ENCODE results near the gene MRPL40. TPM values are rescaled to one million over a fixed set of nuclear protein-coding genes. Genes with fewer than 3 reads are reported as not detected.

MRPL40 gene
- total and polyA plus RNA-seq, 2 donors (not counting 3 experiments of a cell fraction or from before 2014, with no cell fraction given): 17.5 to 27.4 TPM

- FAIRE-seq (no peak), DNase-seq (ENCODE audit: low read depth, low spot score) (no peak)
- Histone ChIP-seq H3K27me3 (ENCODE audit: control insufficient read depth in 2 of 2, insufficient read depth in 2 of 2, low read length in 2 of 2) (no peaks in the 10 kb centered on the region), H3K79me2 (ENCODE audit: control insufficient read depth, insufficient read depth, low read length) (peaks cover 21% of the 10 kb centered on the region), H3K9me3 (replicated peaks; ENCODE audit: control insufficient read depth, insufficient read depth, low read length) (no peaks in the 10 kb centered on the region), H3K9me1 (replicated peaks; ENCODE audit: control insufficient read depth, extremely low read depth, insufficient read depth, low read length) (no peaks in the 10 kb centered on the region), H4K20me1 (replicated peaks; ENCODE audit: control insufficient read depth, extremely low read depth, insufficient read depth, low read length) (no peaks in the 10 kb centered on the region), H3K4me2 (ENCODE audit: insufficient read depth, low read length) (no peak overlapping the region), H2AFZ (ENCODE audit: low read depth, low read length) (no peak overlapping the region), H3K36me3 (ENCODE audit: control insufficient read depth in 2 of 2, extremely low read depth in 1 of 2, insufficient read depth in 2 of 2, low read length in 2 of 2) (peaks cover 6 to 21% of the 10 kb centered on the region in 2 experiments), H3K4me1 (ENCODE audit: control insufficient read depth, extremely low read depth, insufficient read depth, low read length) (no peaks in the 10 kb centered on the region), H3K4me3 (replicated peaks in 1 of 3; ENCODE audit: insufficient read depth in 1 of 3, low read depth in 1 of 3, low read length in 3 of 3) (no peak overlapping the region), H3K27ac (ENCODE audit: insufficient read depth, low read depth, low read length) (no peak overlapping the region), H3K9ac (replicated peaks; ENCODE audit: extremely low read depth, insufficient read depth, low read length) (no peak overlapping the region)
- ChIA-PET CTCF (no interaction called here), POLR2A (no interaction called here)
- dilution Hi-C loops (cut with MboI; ENCODE audit: extremely low pct_ligation_motif_present, low sequenced_read_pairs): no loop called here
- intact Hi-C loops (cut with micrococcal nuclease): no loop called here
- no TSS peak for BruUV-seq (replicated peaks)
- TF ChIP-seq EZH2 (IDR thresholded peaks at IDR 0.05; ENCODE audit: borderline replicate concordance, low read depth, low read length, severe bottlenecking): no peak
- no peak for TF ChIP-seq POLR2AphosphoS5 (IDR thresholded peaks at IDR 0.05; ENCODE audit: insufficient read depth, low read depth, low read length)
- TF ChIP-seq POLR2A (IDR thresholded peaks at IDR 0.05; ENCODE audit: low read depth, low read length): no peak
- TF ChIP-seq FOS (IDR thresholded peaks at IDR 0.05; ENCODE audit: borderline replicate concordance, insufficient read depth, low read length): no peak
- TF ChIP-seq, protein P1, sequence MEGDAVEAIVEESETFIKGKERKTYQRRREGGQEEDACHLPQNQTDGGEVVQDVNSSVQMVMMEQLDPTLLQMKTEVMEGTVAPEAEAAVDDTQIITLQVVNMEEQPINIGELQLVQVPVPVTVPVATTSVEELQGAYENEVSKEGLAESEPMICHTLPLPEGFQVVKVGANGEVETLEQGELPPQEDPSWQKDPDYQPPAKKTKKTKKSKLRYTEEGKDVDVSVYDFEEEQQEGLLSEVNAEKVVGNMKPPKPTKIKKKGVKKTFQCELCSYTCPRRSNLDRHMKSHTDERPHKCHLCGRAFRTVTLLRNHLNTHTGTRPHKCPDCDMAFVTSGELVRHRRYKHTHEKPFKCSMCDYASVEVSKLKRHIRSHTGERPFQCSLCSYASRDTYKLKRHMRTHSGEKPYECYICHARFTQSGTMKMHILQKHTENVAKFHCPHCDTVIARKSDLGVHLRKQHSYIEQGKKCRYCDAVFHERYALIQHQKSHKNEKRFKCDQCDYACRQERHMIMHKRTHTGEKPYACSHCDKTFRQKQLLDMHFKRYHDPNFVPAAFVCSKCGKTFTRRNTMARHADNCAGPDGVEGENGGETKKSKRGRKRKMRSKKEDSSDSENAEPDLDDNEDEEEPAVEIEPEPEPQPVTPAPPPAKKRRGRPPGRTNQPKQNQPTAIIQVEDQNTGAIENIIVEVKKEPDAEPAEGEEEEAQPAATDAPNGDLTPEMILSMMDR (IDR thresholded peaks at IDR 0.05; ENCODE audit: extremely low read depth in 1 of 2, insufficient read depth in 1 of 2, low read depth in 1 of 2, low read length in 2 of 2): no peak
- no peak for TF ChIP-seq JUN (IDR thresholded peaks at IDR 0.05; ENCODE audit: borderline replicate concordance, insufficient read depth, insufficient read length, low read depth)
- TF ChIP-seq GATA2 (IDR thresholded peaks at IDR 0.05; ENCODE audit: insufficient read depth, insufficient read length, low read depth, low read length): no peak
- TF ChIP-seq MAX (IDR thresholded peaks at IDR 0.05; ENCODE audit: insufficient read depth, insufficient read length): no peak
- no peak for TF ChIP-seq MYC (IDR thresholded peaks at IDR 0.05; ENCODE audit: low read depth, low read length)
Observed at GRCh38 chr22:19407649-19408606, 24.4 kb upstream of the MRPL40 start.

Data from endothelial cell of umbilical vein (primary cell).